Aorta (tissue), 4 donors: ENCODE measurements around the gene ZBED1. TPM values are rescaled to one million over a fixed set of nuclear protein-coding genes. Genes with fewer than 3 reads are reported as not detected.

Experiments used
- polyA plus RNA-seq, 2 donors: library from polyadenylated mRNA; stranded (reverse); fragments of 200-250 nt; gene quantifications; one replicate each; pipeline ENCODE4 v1.2.3, GENCODE V29; 2013
- total RNA-seq, 2 donors: library from RNA; stranded (reverse); fragmentation: NEBNext Ultra II Directional; extraction: Animal tissue kit (Norgen Biotek cat#: 25700); gene quantifications; one replicate each; pipeline ENCODE4 v1.2.1, GENCODE V29; 2021
- donor health status: healthy with polysubstance abuse.
- donor health status: Bipolar disorder and iron deficiency.
- donor health status: DM: no; HTN: no; CAD: no.
- donor health status: DM: yes; HTN: yes; CAD: no.

Gene ZBED1
- total and polyA plus RNA-seq, 4 donors, result 15.2 to 33.5 (median 23.4) TPM

Other genes starting within 250 kb of the ZBED1 start
- 10 to 100 TPM; 15.7 to 21.8 TPM for gene DHRSX, start within 50 bp of the ZBED1 start, total RNA-seq
- gene DHRSX, start within 50 bp of the ZBED1 start, polyA plus RNA-seq, result 1 to 10 TPM; 6.0 to 7.7 TPM
- gene CD99, start 190.3 kb upstream of the ZBED1 start, total RNA-seq, result 100 to 1,000 TPM; 292 to 399 TPM
- gene CD99, start 190.3 kb upstream of the ZBED1 start, polyA plus RNA-seq, result 100 to 1,000 TPM; 416 TPM